Measurements from ENCODE around the gene ILDR2.
A peak's percentile ranks its signal among the peaks of the same experiment; 100 is the strongest.

The ILDR2 gene

GRCh38 chr1:166975361-166976129 lies at the start of gene ILDR2:
Gene ILDR2, minus strand, starts transcription at chr1:166975540. Its CDS starts 272 bp downstream, at chr1:166975268.
- peak; percentile 70 to 78 for ATAC-seq (replicated peaks)
- peak within 1 kb of the TSS; percentile 67 for H3K27ac Mint-ChIP-seq
- no peaks in the 10 kb centered on the region for H3K36me3 Mint-ChIP-seq
- H3K27me3 Mint-ChIP-seq = peaks cover 48 to 49% of the 10 kb centered on the region in 2 donors
- DNase-seq = peak; percentile 28
- H3K4me1 Mint-ChIP-seq = peaks cover 18 to 33% of the 10 kb centered on the region in 2 donors
- no peaks in the 10 kb centered on the region for H3K9me3 Mint-ChIP-seq
- peak within 1 kb of the TSS; percentile 83 to 87 for H3K4me3 Mint-ChIP-seq

- Mint-ChIP-seq H3K4me3 (no peak overlapping the region), H3K27ac (no peak overlapping the region), H3K27me3 (peaks cover 14 to 25% of the 10 kb centered on the region in 2 donors), H3K9me3 (no peaks in the 10 kb centered on the region), H3K4me1 (peaks cover 4 to 7% of the 10 kb centered on the region in 2 donors), H3K36me3 (no peaks in the 10 kb centered on the region)
- no peak for ATAC-seq (replicated peaks)
- no peak for DNase-seq
These were observed 47.0 kb upstream of the ILDR2 start for GRCh38 chr1:167022384-167022783.

- no peak for ATAC-seq (replicated peaks)
- Mint-ChIP-seq H3K4me3 (no peak overlapping the region), H3K36me3 (no peaks in the 10 kb centered on the region), H3K4me1 (peaks cover 0 to 2% of the 10 kb centered on the region in 2 donors), H3K9me3 (no peaks in the 10 kb centered on the region), H3K27me3 (peaks cover 15 to 25% of the 10 kb centered on the region in 2 donors), H3K27ac (no peak overlapping the region)
- no peak for DNase-seq
These were observed 40.9 kb upstream of the ILDR2 start for GRCh38 chr1:167016100-167016750.

GRCh38 chr1:167013108-167013929 lies 38.0 kb upstream of the ILDR2 start:
- Mint-ChIP-seq H3K36me3 (no peaks in the 10 kb centered on the region), H3K4me1 (peaks cover 2 to 7% of the 10 kb centered on the region in 2 donors), H3K9me3 (no peaks in the 10 kb centered on the region), H3K27ac (no peak overlapping the region), H3K4me3 (no peak overlapping the region), H3K27me3 (peaks cover 35 to 39% of the 10 kb centered on the region in 2 donors)
- no peak for ATAC-seq (replicated peaks)
- DNase-seq = no peak

- DNase-seq (no peak), ATAC-seq (replicated peaks) (no peak)
- H3K4me1 Mint-ChIP-seq = peaks cover 2 to 7% of the 10 kb centered on the region in 2 donors
- H3K4me3 Mint-ChIP-seq = no peak overlapping the region
- H3K36me3 Mint-ChIP-seq = no peaks in the 10 kb centered on the region
- H3K27ac Mint-ChIP-seq = no peak overlapping the region
- peaks cover 35 to 40% of the 10 kb centered on the region in 2 donors for H3K27me3 Mint-ChIP-seq
- H3K9me3 Mint-ChIP-seq = no peaks in the 10 kb centered on the region
These were observed 37.2 kb upstream of the ILDR2 start for GRCh38 chr1:167012570-167012969.

GRCh38 chr1:167011560-167012191 lies 36.3 kb upstream of the ILDR2 start:
- Mint-ChIP-seq H3K36me3 (no peaks in the 10 kb centered on the region), H3K4me3 (no peak overlapping the region), H3K4me1 (peaks cover 2 to 7% of the 10 kb centered on the region in 2 donors), H3K9me3 (no peaks in the 10 kb centered on the region), H3K27ac (no peak overlapping the region), H3K27me3 (peaks cover 35 to 38% of the 10 kb centered on the region in 2 donors)
- DNase-seq (no peak), ATAC-seq (replicated peaks) (no peak)

- Mint-ChIP-seq H3K36me3 (peaks cover 1 to 4% of the 10 kb centered on the region in 2 donors), H3K27ac (no peak overlapping the region), H3K9me3 (peaks cover 7 to 16% of the 10 kb centered on the region in 2 donors), H3K4me3 (no peak overlapping the region), H3K4me1 (no peaks in the 10 kb centered on the region), H3K27me3 (peaks cover 11 to 22% of the 10 kb centered on the region in 2 donors)
- no peak for ATAC-seq (replicated peaks)
- DNase-seq = no peak
These were observed 28.4 kb upstream of the ILDR2 start for GRCh38 chr1:167003711-167004110.

GRCh38 chr1:167002354-167002753 lies 27.0 kb upstream of the ILDR2 start:
- Mint-ChIP-seq H3K36me3 (peaks cover 1 to 4% of the 10 kb centered on the region in 2 donors), H3K4me1 (no peaks in the 10 kb centered on the region), H3K9me3 (peaks cover 7 to 16% of the 10 kb centered on the region in 2 donors), H3K4me3 (no peak overlapping the region), H3K27me3 (peaks cover 6 to 33% of the 10 kb centered on the region in 2 donors), H3K27ac (no peak overlapping the region)
- ATAC-seq (replicated peaks) (no peak), DNase-seq (no peak)

- Mint-ChIP-seq H3K36me3 (peaks cover 1 to 4% of the 10 kb centered on the region in 2 donors), H3K27ac (no peak overlapping the region), H3K9me3 (peaks cover 7 to 16% of the 10 kb centered on the region in 2 donors), H3K4me1 (no peaks in the 10 kb centered on the region), H3K4me3 (no peak overlapping the region), H3K27me3 (peaks cover 6 to 37% of the 10 kb centered on the region in 2 donors)
- no peak for DNase-seq
- ATAC-seq (replicated peaks) = no peak
These were observed 25.2 kb upstream of the ILDR2 start for GRCh38 chr1:167000546-167000945.

- no peak for ATAC-seq (replicated peaks)
- no peaks in the 10 kb centered on the region for H3K4me1 Mint-ChIP-seq
- peaks cover 1 to 4% of the 10 kb centered on the region in 2 donors for H3K36me3 Mint-ChIP-seq
- peaks cover 7 to 16% of the 10 kb centered on the region in 2 donors for H3K9me3 Mint-ChIP-seq
- no peak overlapping the region for H3K27ac Mint-ChIP-seq
- H3K27me3 Mint-ChIP-seq = peaks cover 6 to 37% of the 10 kb centered on the region in 2 donors
- H3K4me3 Mint-ChIP-seq = no peak overlapping the region
- DNase-seq = no peak
These were observed 24.2 kb upstream of the ILDR2 start for GRCh38 chr1:166999500-167000055.

- H3K36me3 Mint-ChIP-seq = peaks cover 1 to 4% of the 10 kb centered on the region in 2 donors
- H3K4me1 Mint-ChIP-seq = no peaks in the 10 kb centered on the region
- H3K4me3 Mint-ChIP-seq = no peak overlapping the region
- ATAC-seq (replicated peaks) = no peak
- no peak overlapping the region for H3K27ac Mint-ChIP-seq
- H3K27me3 Mint-ChIP-seq = peaks cover 6 to 37% of the 10 kb centered on the region in 2 donors
- peaks cover 7 to 16% of the 10 kb centered on the region in 2 donors for H3K9me3 Mint-ChIP-seq
- no peak for DNase-seq
These were observed 23.7 kb upstream of the ILDR2 start for GRCh38 chr1:166999075-166999474.

- DNase-seq (no peak), ATAC-seq (replicated peaks) (no peak)
- Mint-ChIP-seq H3K36me3 (peaks cover 0 to 2% of the 10 kb centered on the region in 2 donors), H3K27me3 (peaks cover 18 to 33% of the 10 kb centered on the region in 2 donors), H3K27ac (no peak within 1 kb of the TSS), H3K4me1 (no peaks in the 10 kb centered on the region), H3K4me3 (no peak within 1 kb of the TSS), H3K9me3 (peaks cover 0 to 2% of the 10 kb centered on the region in 2 donors)
These were observed 13.7 kb upstream of the ILDR2 start, which contains the start of gene MAEL for GRCh38 chr1:166988974-166989515. Gene MAEL, plus strand, starts transcription at chr1:166989280. Its CDS starts 73 bp downstream, at chr1:166989353.

GRCh38 chr1:166981589-166981988 lies 6.2 kb upstream of the ILDR2 start:
- H3K4me1 Mint-ChIP-seq = peaks cover 3 to 5% of the 10 kb centered on the region in 2 donors
- no peak overlapping the region for H3K4me3 Mint-ChIP-seq
- H3K27ac Mint-ChIP-seq = no peak overlapping the region
- H3K27me3 Mint-ChIP-seq = peaks cover 30 to 33% of the 10 kb centered on the region in 2 donors
- DNase-seq (no peak), ATAC-seq (replicated peaks) (no peak)
- H3K36me3 Mint-ChIP-seq = peaks cover 0 to 2% of the 10 kb centered on the region in 2 donors
- peaks cover 0 to 2% of the 10 kb centered on the region in 2 donors for H3K9me3 Mint-ChIP-seq
